Pancreas (tissue), 10 donors: ENCODE measurements around the gene CTIF. TPM values are rescaled to one million over a fixed set of nuclear protein-coding genes. Genes with fewer than 3 reads are reported as not detected.

Source experiments
- ATAC-seq, 4 donors: fragments of 200-7000 bp; cut with Tn5 transposase; one replicate each; pipeline versions ENCODE4 v1.8.0 to v1.9.1; 2020; ENCODE audit warnings: mild to moderate bottlenecking in 4 of 4, moderate library complexity in 4 of 4
- DNase-seq, 6 donors: peaks; one replicate each; pipeline ENCODE4 v3.0.0-alpha.2; 2020
- FAIRE-seq: peaks from 2 replicates; lab custom pipeline; 2012; peaks lifted over from hg19 to GRCh38; lab: Jason Lieb, UNC
- H3K27ac ChIP-seq, 4 donors: fragments of 200-600 bp; sonication (generic); 1 replicate in 3 of 4; 2 replicates in 1 of 4; pipeline versions ENCODE4 v1.5.0 to v1.8.0; 2020
- H3K27me3 ChIP-seq, 4 donors: fragments of 200-600 bp; one replicate each; pipeline ENCODE4 v1.8.0; 2021
- H3K36me3 ChIP-seq, 3 donors: fragments of 200-600 bp; sonication (generic) in 1 of 3; one replicate each; pipeline versions ENCODE4 v1.5.0 to v1.8.0; 2020 to 2021
- H3K4me1 ChIP-seq, 3 donors: fragments of 200-600 bp; one replicate each; pipeline ENCODE4 v1.8.0; 2021
- H3K4me3 ChIP-seq, 4 donors: fragments of 200-600 bp; sonication (generic) in 2 of 4; one replicate each; pipeline versions ENCODE4 v1.5.0 to v1.8.0; 2020 to 2021
- H3K9me3 ChIP-seq, 4 donors: fragments of 200-600 bp; one replicate each; pipeline ENCODE4 v1.8.0; 2021
- WGBS, 2 donors: extraction: QIAGEN DNeasy Blood & Tissue Kit; methylation state at CpG; one replicate each; pipeline ENCODE4 v1.1.7; 2013; 5-methylcytosine and 5-hydroxymethylcytosine counted together
- intact Hi-C, 3 donors: fragments of 100-400 bp; cut with DNase I; formaldehyde crosslinking; loops; one replicate each; pipeline versions ENCODE4 v1.11.1 to v1.14.2; 2022
- polyA plus RNA-seq, 2 donors: library from polyadenylated mRNA; stranded (reverse); fragments of 200-250 nt; gene quantifications; one replicate each; pipeline ENCODE4 v1.2.3, GENCODE V29; 2013
- total RNA-seq, 6 donors: library from RNA; stranded (reverse); fragmentation: NEBNext Ultra II Directional in 4 of 6; extraction: Animal tissue kit (Norgen Biotek cat#: 25700) in 4 of 6; gene quantifications; one replicate each; pipeline versions ENCODE4 v1.2.1 to v1.2.4, GENCODE V29; 2021 to 2023
- TF ChIP-seq, protein P1 (sequence below), 4 donors: fragments of 200-600 bp; sonication (generic) in 3 of 4; IDR thresholded peaks; one replicate each; pipeline versions ENCODE4 v1.5.0 to v1.8.0; 2021; ENCODE audit warnings: antibody characterized with exemption in 4 of 4
- donor health status: healthy with polysubstance abuse.
- donor health status: DM: no; HTN: no; CAD: no; lungs with moderate emphysema.
- donor health status: DM: no; HTN: no; CAD: no.
- donor health status: control.
- donor health status: control.
- donor health status: Bipolar disorder and iron deficiency.
- donor health status: DM: yes; HTN: yes; CAD: no.
- donor health status: DM: no; HTN: no; CAD: no.
- donor health status: DM: no; HTN: no; CAD: no.
- donor health status: DM: yes; HTN: yes; CAD: no.

Gene CTIF
- total and polyA plus RNA-seq, 8 donors: 15.1 to 27.4 (median 16.7) TPM

DNA sequence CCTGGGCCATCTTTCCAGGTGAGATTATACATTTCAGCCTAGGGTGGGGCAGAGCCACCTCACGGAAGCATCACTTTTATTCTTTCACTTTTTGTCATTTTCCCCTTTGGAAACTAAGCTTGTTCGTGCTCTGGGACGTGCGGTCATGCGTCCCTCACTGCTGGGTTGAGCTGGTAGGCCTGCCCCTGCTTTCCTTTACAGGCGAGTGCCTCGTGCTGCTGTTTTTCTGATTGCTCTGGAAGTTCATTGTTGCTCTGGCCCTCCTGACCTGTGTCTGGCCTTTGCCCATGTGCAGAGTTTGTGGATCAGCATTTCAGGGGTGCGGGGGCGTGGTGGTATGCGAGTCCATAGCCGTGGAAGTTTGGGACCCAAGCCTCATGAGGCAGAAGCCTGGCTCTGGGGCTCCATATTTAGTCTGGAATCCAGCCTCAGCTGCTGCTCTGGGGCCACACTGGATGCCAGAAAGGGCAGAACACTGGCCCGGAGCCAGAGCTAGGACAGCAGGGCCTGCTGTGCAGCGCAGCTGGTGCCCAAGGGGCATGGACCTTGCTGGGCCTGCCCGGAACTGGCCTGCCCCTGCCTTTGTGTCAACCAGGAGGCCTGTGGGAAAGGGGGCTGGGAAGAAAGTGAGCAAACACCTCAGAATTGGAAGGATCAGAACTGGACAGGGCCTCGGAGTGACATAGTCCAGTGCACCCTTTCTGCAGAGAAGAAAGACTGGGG lies 51.1 kb downstream of the CTIF start:
- ATAC-seq: peak in 3 of 4 donors; percentile 38 to 59 (median 50)
- Histone ChIP-seq H3K36me3 (no peaks in the 10 kb centered on the region), H3K4me3 (no peak overlapping the region), H3K4me1 (no peaks in the 10 kb centered on the region), H3K27ac (no peak overlapping the region), H3K9me3 (no peaks in the 10 kb centered on the region), H3K27me3 (no peaks in the 10 kb centered on the region)
- FAIRE-seq: no peak
- peak in 4 of 6 donors; percentile 6 to 67 (median 40) for DNase-seq
- TF ChIP-seq, protein P1, sequence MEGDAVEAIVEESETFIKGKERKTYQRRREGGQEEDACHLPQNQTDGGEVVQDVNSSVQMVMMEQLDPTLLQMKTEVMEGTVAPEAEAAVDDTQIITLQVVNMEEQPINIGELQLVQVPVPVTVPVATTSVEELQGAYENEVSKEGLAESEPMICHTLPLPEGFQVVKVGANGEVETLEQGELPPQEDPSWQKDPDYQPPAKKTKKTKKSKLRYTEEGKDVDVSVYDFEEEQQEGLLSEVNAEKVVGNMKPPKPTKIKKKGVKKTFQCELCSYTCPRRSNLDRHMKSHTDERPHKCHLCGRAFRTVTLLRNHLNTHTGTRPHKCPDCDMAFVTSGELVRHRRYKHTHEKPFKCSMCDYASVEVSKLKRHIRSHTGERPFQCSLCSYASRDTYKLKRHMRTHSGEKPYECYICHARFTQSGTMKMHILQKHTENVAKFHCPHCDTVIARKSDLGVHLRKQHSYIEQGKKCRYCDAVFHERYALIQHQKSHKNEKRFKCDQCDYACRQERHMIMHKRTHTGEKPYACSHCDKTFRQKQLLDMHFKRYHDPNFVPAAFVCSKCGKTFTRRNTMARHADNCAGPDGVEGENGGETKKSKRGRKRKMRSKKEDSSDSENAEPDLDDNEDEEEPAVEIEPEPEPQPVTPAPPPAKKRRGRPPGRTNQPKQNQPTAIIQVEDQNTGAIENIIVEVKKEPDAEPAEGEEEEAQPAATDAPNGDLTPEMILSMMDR (IDR thresholded peaks at IDR 0.05): no peak
- intact Hi-C loops: no loop called here
- 88% methylated on average over 15 of the region's 15 CpGs for WGBS, 2 donors

GRCh38 chr18:48590678-48591077 lies 51.8 kb downstream of the CTIF start:
- TF ChIP-seq, protein P1 (IDR thresholded peaks at IDR 0.05): no peak
- Histone ChIP-seq H3K4me3 (no peak overlapping the region), H3K9me3 (no peaks in the 10 kb centered on the region), H3K27ac (no peak overlapping the region), H3K27me3 (no peaks in the 10 kb centered on the region), H3K36me3 (no peaks in the 10 kb centered on the region), H3K4me1 (no peaks in the 10 kb centered on the region)
- intact Hi-C loops: no loop called here
- DNase-seq: no peak
- FAIRE-seq: no peak
- WGBS, 2 donors: 90 to 95% methylated on average over 5 of the region's 5 CpGs
- peak in 2 of 4 donors; percentile 27 to 47 for ATAC-seq

DNA sequence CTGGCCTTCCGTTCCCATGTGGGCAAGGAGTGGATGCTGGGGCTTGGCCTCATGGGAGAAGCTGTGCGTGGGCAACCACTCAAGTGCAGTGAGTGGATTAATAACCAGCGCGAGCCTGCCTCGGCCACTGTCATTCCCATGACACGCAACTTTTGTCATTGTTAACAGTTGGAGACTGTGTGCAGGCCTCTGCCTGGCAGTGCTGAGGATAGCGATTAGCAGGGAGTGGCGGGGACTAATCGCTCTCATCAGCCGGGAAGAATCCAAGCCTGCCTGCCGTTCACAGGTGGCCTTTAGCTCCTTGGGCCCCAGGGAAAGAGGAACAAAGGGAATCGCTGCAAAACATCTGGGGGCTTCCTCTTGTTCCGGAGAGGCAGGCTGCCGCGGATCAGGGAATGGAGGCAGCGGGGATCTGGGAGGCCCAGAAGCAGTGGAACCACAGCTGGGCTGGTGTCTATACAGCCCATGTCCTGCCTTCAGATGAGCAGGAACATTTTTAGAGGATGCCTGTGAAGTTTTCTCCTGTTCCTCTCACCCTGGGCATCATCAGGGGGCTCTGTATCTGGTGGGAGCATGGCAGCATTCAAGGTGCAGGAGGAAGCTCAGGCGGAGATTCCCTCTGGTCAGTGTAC lies 53.8 kb downstream of the CTIF start:
- no peak for ATAC-seq
- Histone ChIP-seq H3K4me1 (no peaks in the 10 kb centered on the region), H3K27ac (no peak overlapping the region), H3K36me3 (no peaks in the 10 kb centered on the region), H3K27me3 (no peaks in the 10 kb centered on the region), H3K9me3 (no peaks in the 10 kb centered on the region), H3K4me3 (no peak overlapping the region)
- intact Hi-C loops: no loop called here
- 94 to 97% methylated on average over 17 of the region's 17 CpGs for WGBS, 2 donors
- no peak for FAIRE-seq
- TF ChIP-seq, protein P1 (IDR thresholded peaks at IDR 0.05): no peak
- DNase-seq: no peak

DNA sequence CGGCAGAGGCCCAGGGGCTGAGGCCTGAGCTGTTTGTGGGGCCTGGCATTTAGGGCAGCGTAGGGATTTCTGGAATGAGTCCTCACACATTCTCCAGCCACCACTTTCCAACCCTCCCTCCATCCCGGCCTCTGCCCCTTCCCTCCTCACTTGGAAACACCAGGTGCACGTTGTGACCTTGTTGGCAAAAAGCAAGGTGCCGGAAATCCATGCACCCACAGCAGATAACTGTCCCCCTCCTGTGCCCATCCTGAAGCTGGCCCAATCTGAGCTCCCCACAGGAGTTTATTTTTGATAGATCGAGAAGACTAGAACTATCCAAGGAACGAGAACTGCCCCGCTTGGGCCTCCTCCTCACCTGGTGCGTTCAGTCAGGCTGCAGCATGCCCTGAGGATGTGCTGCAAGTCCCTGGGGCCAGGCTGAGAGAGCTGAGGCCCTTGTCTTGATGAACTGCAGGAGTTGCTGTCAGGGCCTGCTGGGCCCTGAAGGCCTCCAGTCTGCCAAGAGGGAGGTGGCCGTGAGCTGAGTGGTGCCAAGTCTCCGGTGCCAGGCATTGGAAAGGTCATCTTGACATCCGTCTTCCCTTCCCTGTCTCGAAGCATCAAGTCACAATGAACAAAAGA lies 55.8 kb downstream of the CTIF start:
- WGBS, 2 donors: 83 to 87% methylated on average over 13 of the region's 13 CpGs
- TF ChIP-seq, protein P1 (IDR thresholded peaks at IDR 0.05): no peak
- no peaks in the 10 kb centered on the region for H3K4me1 ChIP-seq
- ATAC-seq (no peak), FAIRE-seq (no peak), DNase-seq (peak in 1 of 6 donors; percentile 42)
- no peaks in the 10 kb centered on the region for H3K27me3 ChIP-seq
- no peaks in the 10 kb centered on the region for H3K36me3 ChIP-seq
- H3K27ac ChIP-seq: no peak overlapping the region
- intact Hi-C loops: no loop called here
- no peak overlapping the region for H3K4me3 ChIP-seq
- no peaks in the 10 kb centered on the region for H3K9me3 ChIP-seq
